ENCODE results near the gene ANKAR.

- TF ChIP-seq ZNF263 (CRISPR knock-in tag; IDR thresholded peaks at IDR 0.05; ENCODE audit: low read depth) (no peak), CTCF (IDR thresholded peaks at IDR 0.05) (peak; percentile 61; the same call in 1 of the 2 replicates), MAX (CRISPR knock-in tag; IDR thresholded peaks at IDR 0.05) (peak; percentile 63; the same call in 1 of the 2 replicates), STAT6 (CRISPR knock-in tag; conservative IDR thresholded peaks at IDR 0.05; ENCODE audit: low read depth) (no peak; the same call in 1 of the 2 replicates), NFYB (CRISPR knock-in tag; conservative IDR thresholded peaks at IDR 0.05; ENCODE audit: low read depth) (no peak), ATF2 (CRISPR knock-in tag; IDR thresholded peaks at IDR 0.05; ENCODE audit: borderline replicate concordance, low read depth) (no peak), CBFB (CRISPR knock-in tag; IDR thresholded peaks at IDR 0.05; ENCODE audit: low read depth) (peak; percentile 72; the same call in 1 of the 2 replicates), ESRRA (CRISPR knock-in tag; IDR thresholded peaks at IDR 0.05; ENCODE audit: borderline replicate concordance) (no peak), FOXP4 (CRISPR knock-in tag; IDR thresholded peaks at IDR 0.05) (no peak), ZBTB43 (CRISPR knock-in tag; IDR thresholded peaks at IDR 0.05) (peak; percentile 80), TEAD4 (CRISPR knock-in tag; IDR thresholded peaks at IDR 0.05) (no peak), SMAD4 (CRISPR knock-in tag; IDR thresholded peaks at IDR 0.05) (no peak), ATF1 (CRISPR knock-in tag; IDR thresholded peaks at IDR 0.05) (no peak), HMGXB4 (CRISPR knock-in tag; IDR thresholded peaks at IDR 0.05) (peak; percentile 99)
Measured at GRCh38 chr2:189674374-189675112, at the start of gene ANKAR.

Measured in WTC11 (cell line).